K562 (cell line): ENCODE data around the gene PHACTR3. TPM values are rescaled to one million over a fixed set of nuclear protein-coding genes. Genes with fewer than 3 reads are reported as not detected.

ENCODE experiments used
- ATAC-seq: fragments of 200-7000 bp; cut with Tn5 transposase; 3 replicates; pipeline ENCODE4 v1.9.1; 2020; ENCODE audit warnings: moderate library complexity
- BruUV-seq: library from RNA; stranded (reverse); fragments of 400-500 nt; replicated peaks from 2 replicates; lab custom pipeline; 2021; lab: Mats Ljungman, UMichigan
- CTCF ChIA-PET: fragments of 300-600 bp; formaldehyde crosslinking; extraction: SDS; loops from one replicate; lab custom pipeline; 2021; ENCODE audit warnings: low intra/inter-chr PET ratio; lab: Yijun Ruan, JAX
- POLR2A ChIA-PET: fragments of 300-600, 350-650 bp; sonication (Branson Sonifier 250); formaldehyde crosslinking; extraction: SDS; loops from one replicate; lab custom pipeline; 2021; ENCODE audit warnings: antibody characterized with exemption, inconsistent platforms; lab: Yijun Ruan, JAX
- DNase-seq, 4 experiments: peaks; one replicate each; pipeline versions ENCODE4 v3.0.0 to v3.0.0-alpha.2; 2011 to 2018; ENCODE audit warnings: low spot score in 3 of 4, mixed read lengths in 3 of 4; ENCODE audit errors: extremely low read depth in 1 of 4
- FAIRE-seq: peaks from 2 replicates; lab custom pipeline; 2011; peaks lifted over from hg19 to GRCh38; lab: Jason Lieb, UNC
- H2AFZ ChIP-seq: 2 replicates; pipeline ENCODE4 v1.6.0; 2011; ENCODE audit warnings: low read depth, low read length, control low read depth, inconsistent platforms
- H3K27ac ChIP-seq: fragments of 200-600 bp; 3 replicates; pipeline ENCODE4 v1.8.0; 2011; ENCODE audit warnings: low read depth, mild to moderate bottlenecking, control low read depth, inconsistent platforms, low read length, moderate library complexity, mixed read lengths; ENCODE audit errors: extremely low read depth
- H3K27me3 ChIP-seq, 2 experiments: fragments of 300-600 bp in 1 of 2; 2 replicates in 1 of 2; 3 replicates in 1 of 2; pipeline versions ENCODE4 v1.6.0 to v1.8.0; 2011; ENCODE audit warnings: inconsistent platforms in 2 of 2, low read length in 2 of 2, mild to moderate bottlenecking in 1 of 2, mixed read lengths in 1 of 2, moderate library complexity in 1 of 2; ENCODE audit not compliant: control insufficient read depth in 2 of 2, insufficient read depth in 2 of 2
- H3K36me3 ChIP-seq: fragments of 300-600 bp; 3 replicates; pipeline ENCODE4 v1.8.0; 2011; ENCODE audit warnings: mild to moderate bottlenecking, low read length, inconsistent platforms; ENCODE audit not compliant: control insufficient read depth, insufficient read depth
- H3K4me1 ChIP-seq, 2 experiments: fragments of 200-600 bp in 1 of 2; replicated peaks in 1 of 2; 2 replicates in 1 of 2; 3 replicates in 1 of 2; pipeline versions ENCODE4 v1.5.1 to v1.8.0; 2011; ENCODE audit warnings: inconsistent platforms in 2 of 2, low read length in 2 of 2, mild to moderate bottlenecking in 1 of 2, mixed read lengths in 1 of 2, moderate library complexity in 1 of 2; ENCODE audit not compliant: control insufficient read depth in 2 of 2, insufficient read depth in 2 of 2
- H3K4me2 ChIP-seq: 2 replicates; pipeline ENCODE4 v1.6.1; 2011; ENCODE audit warnings: low read length, control low read depth, inconsistent platforms, mixed read lengths; ENCODE audit not compliant: insufficient read depth
- H3K4me3 ChIP-seq: fragments of 200-600 bp; sonication (generic), shearing (Covaris generic); 2 replicates; pipeline ENCODE4 v1.5.1; 2016; ENCODE audit warnings: control low read depth, inconsistent platforms
- H3K79me2 ChIP-seq: fragments of 200-600 bp; 3 replicates; pipeline ENCODE4 v1.8.0; 2011; ENCODE audit warnings: low read length, inconsistent platforms; ENCODE audit not compliant: control insufficient read depth, insufficient read depth
- H3K9ac ChIP-seq, 2 experiments: 2 replicates each; pipeline versions ENCODE4 v1.6.0 to v1.6.1; 2011; ENCODE audit warnings: low read depth in 2 of 2, low read length in 2 of 2, control low read depth in 1 of 2, inconsistent platforms in 1 of 2, mild to moderate bottlenecking in 1 of 2, mixed read lengths in 1 of 2; ENCODE audit not compliant: insufficient read depth in 1 of 2
- H3K9me1 ChIP-seq: one replicate; pipeline ENCODE4 v1.6.0; 2011; ENCODE audit warnings: inconsistent platforms, mild to moderate bottlenecking, low read length, moderate library complexity; ENCODE audit not compliant: control insufficient read depth, insufficient read depth
- H3K9me3 ChIP-seq: replicated peaks from 2 replicates; pipeline ENCODE4 v1.5.1; 2011; ENCODE audit warnings: low read depth, low read length, inconsistent platforms; ENCODE audit not compliant: control insufficient read depth, insufficient read depth
- H4K20me1 ChIP-seq: replicated peaks from 2 replicates; pipeline ENCODE4 v1.6.1; 2011; ENCODE audit warnings: low read length, inconsistent platforms, mixed read lengths; ENCODE audit not compliant: control insufficient read depth, insufficient read depth
- BRF1 ChIP-seq: IDR thresholded peaks from 3 replicates; pipeline ENCODE4 v1.6.1; 2011; ENCODE audit warnings: borderline replicate concordance, mild to moderate bottlenecking; ENCODE audit not compliant: insufficient read length; ENCODE audit errors: extremely low read depth
- CBX3 ChIP-seq, 2 experiments: IDR thresholded peaks; 1 replicate in 1 of 2; 2 replicates in 1 of 2; pipeline ENCODE4 v1.6.1; 2012; ENCODE audit warnings: inconsistent platforms in 2 of 2, low read length in 2 of 2, borderline replicate concordance in 1 of 2, control low read depth in 1 of 2
- COPS2 ChIP-seq: fragments of 450-650 bp; conservative IDR thresholded peaks from 2 replicates; pipeline ENCODE4 v1.6.1; 2016; ENCODE audit warnings: mild to moderate bottlenecking, moderate library complexity
- CTBP1 ChIP-seq: fragments of 450-650 bp; IDR thresholded peaks from 2 replicates; pipeline ENCODE4 v1.6.1; 2016; ENCODE audit warnings: borderline replicate concordance
- EHMT2 ChIP-seq: fragments of 450-650 bp; IDR thresholded peaks from 2 replicates; pipeline ENCODE4 v1.6.1; 2018; ENCODE audit warnings: antibody characterized with exemption
- KHSRP ChIP-seq: fragments of 450-650 bp; IDR thresholded peaks from 2 replicates; pipeline ENCODE4 v1.6.1; 2017
- MTA1 ChIP-seq: fragments of 450-650 bp; IDR thresholded peaks from 2 replicates; pipeline ENCODE4 v1.6.1; 2017; ENCODE audit warnings: borderline replicate concordance
- NCOR1 ChIP-seq: fragments of 450-650 bp; IDR thresholded peaks from 2 replicates; pipeline ENCODE4 v1.6.1; 2016; ENCODE audit warnings: mild to moderate bottlenecking, moderate library complexity
- NFATC3 ChIP-seq: fragments of 450-650 bp; IDR thresholded peaks from 2 replicates; pipeline ENCODE4 v1.6.1; 2017; ENCODE audit warnings: mild to moderate bottlenecking
- PHB ChIP-seq: fragments of 250-450 bp; sonication (Bioruptor Pico); IDR thresholded peaks from 2 replicates; pipeline ENCODE4 v1.5.0; 2021
- PTBP1 ChIP-seq: fragments of 200-400 bp; formaldehyde crosslinking; IDR thresholded peaks from 2 replicates; pipeline ENCODE4 v1.6.1; 2017; ENCODE audit warnings: low read depth, low read length
- RBM14 ChIP-seq: fragments of 200-400 bp; formaldehyde crosslinking; IDR thresholded peaks from 2 replicates; pipeline ENCODE4 v1.6.1; 2018; ENCODE audit warnings: low read depth, mild to moderate bottlenecking, low read length, moderate library complexity, borderline replicate concordance; ENCODE audit not compliant: insufficient read depth
- SNRNP70 ChIP-seq: fragments of 200-400 bp; formaldehyde crosslinking; optimal IDR thresholded peaks from 2 replicates; pipeline ENCODE3; 2017; ENCODE audit warnings: low read depth, low read length
- ZFPM2 ChIP-seq: fragments of 250-450 bp; sonication (Bioruptor Pico); IDR thresholded peaks from 2 replicates; pipeline ENCODE4 v1.5.1; 2022; ENCODE audit warnings: mild to moderate bottlenecking
- ZNF174 ChIP-seq: fragments of 250-450 bp; sonication (Bioruptor Pico); IDR thresholded peaks from 2 replicates; pipeline ENCODE4 v1.4.0; 2020; ENCODE audit warnings: mild to moderate bottlenecking
- ZNF644 ChIP-seq: fragments of 200-800 bp; sonication (Bioruptor generic); IDR thresholded peaks from 2 replicates; pipeline ENCODE4 v1.6.1; 2016; ENCODE audit warnings: low read depth, missing genetic modification characterization, missing compliant biosample characterization
- WGBS: fragments of 100-300 bp; shearing (Covaris generic); methylation state at CpG from one replicate; pipeline ENCODE4 v1.1.6; 2016; ENCODE audit warnings: low coverage, mixed read lengths; ENCODE audit not compliant: insufficient coverage; ENCODE audit errors: missing lambda C conversion rate; 5-methylcytosine and 5-hydroxymethylcytosine counted together
- in situ Hi-C: fragments of 300-500 bp; cut with MboI; formaldehyde crosslinking; loops from 4 replicates; pipeline ENCODE4 v1.15.0; 2018; ENCODE audit warnings: inconsistent platforms, mixed read lengths
- intact Hi-C: fragments of 100-400 bp; cut with micrococcal nuclease; formaldehyde crosslinking; loops from 2 replicates; pipeline ENCODE4 v1.14.2; 2022
- polyA plus RNA-seq, 8 experiments: library from polyadenylated mRNA; depleted of rRNA in 4 of 8; stranded (reverse) in 5 of 8; unstranded in 3 of 8; fragments of >200 nt; fragmentation: Nextera tagmentation in 2 of 8; fragmentation: Illumina TruSeq in 1 of 8; extraction: Ambion mirVana in 2 of 8; extraction: Trizol in 1 of 8; gene quantifications; 2 replicates each; pipeline versions ENCODE4 v1.2.1 to v1.2.3, GENCODE V29; 2011 to 2014; ENCODE audit warnings: inconsistent platforms in 1 of 8, missing spikeins in 1 of 8
- total RNA-seq, 7 experiments: library from RNA; depleted of rRNA in 6 of 7; stranded (reverse); fragments of >200 nt in 6 of 7; fragmentation: Illumina TruSeq in 2 of 7; extraction: Trizol in 2 of 7; gene quantifications; 2 replicates each; pipeline versions ENCODE4 v1.2.1 to v1.2.3, GENCODE V29; 2011 to 2021; ENCODE audit warnings: low replicate concordance in 1 of 7

The PHACTR3 gene
- total and polyA plus RNA-seq, 9 of the 15 experiments (the other 6 are each of a cell fraction or from before 2014, with no cell fraction given) = not detected

DNA sequence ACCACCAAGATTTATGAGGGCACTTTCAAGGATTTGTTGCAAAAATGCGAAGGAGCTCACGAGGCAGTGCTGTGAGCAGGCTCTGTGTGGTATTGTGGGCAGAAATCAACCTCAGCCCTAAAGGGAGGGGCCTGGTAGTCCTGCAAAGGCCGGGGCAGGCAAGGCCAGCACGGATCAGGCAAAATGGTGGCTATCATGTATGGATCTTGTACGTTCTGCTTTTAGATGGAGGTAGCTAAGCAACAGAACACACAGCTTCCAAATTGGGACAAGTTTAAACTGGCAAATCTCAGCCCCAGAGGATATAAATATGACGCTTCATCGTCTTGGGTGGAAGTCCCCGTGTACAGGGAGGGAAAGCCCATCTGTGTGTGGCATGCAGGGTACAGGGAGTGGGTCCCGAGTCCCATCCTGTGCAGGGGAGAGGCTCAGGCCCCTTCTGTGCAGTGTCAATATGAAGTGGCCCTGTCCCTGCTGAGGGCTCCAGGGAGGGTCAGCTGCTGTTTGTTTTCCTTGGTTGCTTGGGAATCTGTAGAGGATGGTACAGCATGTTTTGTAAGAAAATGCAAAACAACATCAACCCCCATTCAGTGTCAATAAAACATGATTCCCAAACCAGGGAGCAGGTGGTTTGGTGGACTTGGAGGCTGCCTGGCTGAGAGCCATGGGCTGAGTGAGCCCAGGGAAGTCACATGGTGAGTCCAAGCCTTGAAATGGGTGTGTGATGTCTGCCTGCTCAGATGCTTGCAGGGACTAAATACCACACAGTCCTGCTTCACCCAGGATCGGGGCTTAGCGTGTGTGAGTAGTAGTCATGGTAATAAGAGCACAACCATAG lies 216.1 kb downstream of the PHACTR3 start:
- Histone ChIP-seq H3K36me3 (no peaks in the 10 kb centered on the region), H3K9me1 (no peaks in the 10 kb centered on the region), H3K4me2 (no peak overlapping the region), H3K4me1 (no peaks in the 10 kb centered on the region), H3K79me2 (no peaks in the 10 kb centered on the region), H3K9me3 (no peaks in the 10 kb centered on the region), H3K4me3 (no peak overlapping the region), H2AFZ (no peak overlapping the region), H3K27ac (no peak overlapping the region), H3K9ac (no peak overlapping the region), H3K27me3 (peaks cover 0 to 26% of the 10 kb centered on the region in 2 experiments; a peak in 1 of 5 replicates), H4K20me1 (no peaks in the 10 kb centered on the region; the same call in 1 of the 2 replicates)
- BruUV-seq = no TSS peak
- POLR2A ChIA-PET = interaction anchor here (0.5 to 0.6 kb wide), 3 partner anchors 11 to 91 kb away, joined by 3 read pairs; no protein-coding TSS in a partner anchor
- intact Hi-C loops (no loop called here), in situ Hi-C loops (loop anchor here (10.0 kb wide), 1 partner anchor 1964 kb away; no protein-coding TSS in a partner anchor)
- no peak for TF ChIP-seq COPS2
- TF ChIP-seq NFATC3 = no peak
- no peak for TF ChIP-seq CBX3 (IDR thresholded peaks at IDR 0.05; ENCODE audit: borderline replicate concordance in 1 of 2, low read length in 2 of 2)
- TF ChIP-seq ZNF644 (tag) = no peak
- no peak for TF ChIP-seq NCOR1
- no peak for TF ChIP-seq ZNF174 (CRISPR knock-in tag)
- TF ChIP-seq PHB (CRISPR knock-in tag) = no peak
- TF ChIP-seq KHSRP = no peak
- no peak for TF ChIP-seq BRF1
- no peak for TF ChIP-seq EHMT2
- TF ChIP-seq SNRNP70 = no peak
- no peak for TF ChIP-seq MTA1
- no peak for TF ChIP-seq RBM14
- TF ChIP-seq PTBP1 = no peak
- no peak for TF ChIP-seq CTBP1
- no peak for TF ChIP-seq ZFPM2 (CRISPR knock-in tag)
- no peak for ATAC-seq
- no peak for DNase-seq
- CTCF ChIA-PET = no interaction called here
- FAIRE-seq = no peak
- 0% methylated on average over 11 of the region's 11 CpGs for WGBS
